Brain microvascular endothelial cell (primary cell): ENCODE results near the gene CES2.
A peak's percentile ranks its signal among the peaks of the same experiment; 100 is the strongest.
"Not testable (repeated sequence)": the region's sequence is repeated elsewhere in the genome, so short reads cannot be mapped to it uniquely, and the experiment has no call there.

Experiments
- DNase-seq: peaks from one replicate; pipeline ENCODE4 v3.0.0-alpha.2; 2020
- H3K27ac ChIP-seq: fragments of 250-450 bp; sonication (Bioruptor Pico); 2 replicates; pipeline ENCODE4 v1.5.1; 2020; ENCODE audit warnings: mild to moderate bottlenecking, moderate library complexity
- H3K27me3 ChIP-seq: fragments of 250-450 bp; sonication (Bioruptor Pico); replicated peaks from 2 replicates; pipeline ENCODE4 v1.5.1; 2020; ENCODE audit warnings: mild to moderate bottlenecking
- H3K36me3 ChIP-seq: fragments of 250-450 bp; sonication (Bioruptor Pico); replicated peaks from 2 replicates; pipeline ENCODE4 v1.5.1; 2020; ENCODE audit warnings: mild to moderate bottlenecking
- H3K4me3 ChIP-seq: 2 replicates; pipeline ENCODE4 v1.5.1; 2011; ENCODE audit warnings: low read depth, mild to moderate bottlenecking, control low read depth, low read length, moderate library complexity
- in situ Hi-C: cut with HindIII; loops from 2 replicates; pipeline ENCODE4 v1.10.0; 2017; ENCODE audit warnings: low sequenced_read_pairs, low pct_ligation_motif_present
- TF ChIP-seq, protein P1 (sequence below): IDR thresholded peaks from 2 replicates; pipeline ENCODE4 v1.5.1; 2011; ENCODE audit warnings: low read depth, mild to moderate bottlenecking, moderate library complexity, low read length, control low read depth, inconsistent platforms; ENCODE audit errors: missing control alignments

CES2 gene

DNA sequence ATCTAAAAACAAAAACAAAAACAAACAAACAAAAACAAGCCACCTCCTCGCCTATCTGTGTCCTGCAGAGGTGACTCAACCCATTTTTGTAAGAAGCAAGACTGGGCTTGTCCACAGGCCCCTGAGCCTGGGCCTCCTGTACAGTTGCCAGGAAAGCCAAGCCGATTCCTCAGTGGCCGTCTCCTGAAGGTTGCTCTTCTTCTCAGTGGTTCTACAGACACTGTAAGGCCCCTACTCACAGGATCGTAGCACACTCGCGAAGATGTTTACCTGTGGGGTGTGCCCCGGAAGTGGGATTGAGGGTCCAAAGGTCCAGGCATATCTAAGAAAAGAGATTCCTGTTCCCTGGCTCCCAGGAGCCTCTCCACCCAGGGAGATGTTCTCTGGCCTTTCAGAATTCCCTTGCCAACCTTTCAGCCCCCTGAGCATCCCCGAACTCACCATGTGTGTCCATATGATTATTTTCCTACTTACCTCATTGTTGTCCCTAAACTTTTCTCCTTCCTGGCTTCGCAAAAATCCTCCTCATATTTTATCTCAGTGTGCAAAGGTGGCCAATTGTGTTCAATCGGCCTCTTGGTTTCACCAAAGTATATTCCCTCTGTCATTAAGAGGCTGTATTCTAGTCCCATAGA, 18.3 kb downstream of the CES2 start:
- Histone ChIP-seq H3K27me3 (peaks cover 4% of the 10 kb centered on the region), H3K27ac (no peak overlapping the region), H3K36me3 (no peaks in the 10 kb centered on the region), H3K4me3 (no peak overlapping the region)
- no peak for DNase-seq
- TF ChIP-seq, protein P1, sequence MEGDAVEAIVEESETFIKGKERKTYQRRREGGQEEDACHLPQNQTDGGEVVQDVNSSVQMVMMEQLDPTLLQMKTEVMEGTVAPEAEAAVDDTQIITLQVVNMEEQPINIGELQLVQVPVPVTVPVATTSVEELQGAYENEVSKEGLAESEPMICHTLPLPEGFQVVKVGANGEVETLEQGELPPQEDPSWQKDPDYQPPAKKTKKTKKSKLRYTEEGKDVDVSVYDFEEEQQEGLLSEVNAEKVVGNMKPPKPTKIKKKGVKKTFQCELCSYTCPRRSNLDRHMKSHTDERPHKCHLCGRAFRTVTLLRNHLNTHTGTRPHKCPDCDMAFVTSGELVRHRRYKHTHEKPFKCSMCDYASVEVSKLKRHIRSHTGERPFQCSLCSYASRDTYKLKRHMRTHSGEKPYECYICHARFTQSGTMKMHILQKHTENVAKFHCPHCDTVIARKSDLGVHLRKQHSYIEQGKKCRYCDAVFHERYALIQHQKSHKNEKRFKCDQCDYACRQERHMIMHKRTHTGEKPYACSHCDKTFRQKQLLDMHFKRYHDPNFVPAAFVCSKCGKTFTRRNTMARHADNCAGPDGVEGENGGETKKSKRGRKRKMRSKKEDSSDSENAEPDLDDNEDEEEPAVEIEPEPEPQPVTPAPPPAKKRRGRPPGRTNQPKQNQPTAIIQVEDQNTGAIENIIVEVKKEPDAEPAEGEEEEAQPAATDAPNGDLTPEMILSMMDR = no peak
- in situ Hi-C loops = no loop called here

DNA sequence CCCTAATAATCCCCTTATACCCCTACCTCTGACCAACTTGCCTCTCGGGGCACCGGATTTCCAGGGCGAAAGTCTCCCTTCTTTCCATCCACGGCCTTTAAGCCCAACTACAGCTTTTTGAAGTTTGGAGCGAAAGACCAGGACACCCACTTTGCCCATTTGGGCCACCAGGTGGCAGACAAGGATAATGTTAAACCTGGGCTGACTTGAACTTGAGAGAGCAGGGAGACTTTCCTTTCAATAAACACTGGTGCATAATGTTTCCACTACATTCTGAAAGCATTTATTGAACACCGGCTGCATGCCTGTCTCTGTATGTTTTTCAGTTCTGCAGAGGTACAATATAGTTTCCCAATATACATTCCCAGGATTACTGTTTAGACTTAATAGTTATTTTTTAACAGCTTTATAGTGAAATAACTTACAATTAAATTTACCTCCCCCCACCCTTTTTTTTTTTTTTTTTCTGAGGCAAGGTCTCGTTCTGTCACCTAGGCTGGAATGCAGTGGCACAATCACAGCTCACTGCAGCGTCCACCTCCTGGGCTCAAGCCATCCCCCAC, 18.9 kb downstream of the CES2 start:
- peak; percentile 69 for DNase-seq
- in situ Hi-C loops = no loop called here
- H3K36me3 ChIP-seq = no peaks in the 10 kb centered on the region
- no peak overlapping the region for H3K4me3 ChIP-seq
- TF ChIP-seq, protein P1 = peak; percentile 90
- H3K27ac ChIP-seq = no peak overlapping the region
- H3K27me3 ChIP-seq = peaks cover 2% of the 10 kb centered on the region

DNA sequence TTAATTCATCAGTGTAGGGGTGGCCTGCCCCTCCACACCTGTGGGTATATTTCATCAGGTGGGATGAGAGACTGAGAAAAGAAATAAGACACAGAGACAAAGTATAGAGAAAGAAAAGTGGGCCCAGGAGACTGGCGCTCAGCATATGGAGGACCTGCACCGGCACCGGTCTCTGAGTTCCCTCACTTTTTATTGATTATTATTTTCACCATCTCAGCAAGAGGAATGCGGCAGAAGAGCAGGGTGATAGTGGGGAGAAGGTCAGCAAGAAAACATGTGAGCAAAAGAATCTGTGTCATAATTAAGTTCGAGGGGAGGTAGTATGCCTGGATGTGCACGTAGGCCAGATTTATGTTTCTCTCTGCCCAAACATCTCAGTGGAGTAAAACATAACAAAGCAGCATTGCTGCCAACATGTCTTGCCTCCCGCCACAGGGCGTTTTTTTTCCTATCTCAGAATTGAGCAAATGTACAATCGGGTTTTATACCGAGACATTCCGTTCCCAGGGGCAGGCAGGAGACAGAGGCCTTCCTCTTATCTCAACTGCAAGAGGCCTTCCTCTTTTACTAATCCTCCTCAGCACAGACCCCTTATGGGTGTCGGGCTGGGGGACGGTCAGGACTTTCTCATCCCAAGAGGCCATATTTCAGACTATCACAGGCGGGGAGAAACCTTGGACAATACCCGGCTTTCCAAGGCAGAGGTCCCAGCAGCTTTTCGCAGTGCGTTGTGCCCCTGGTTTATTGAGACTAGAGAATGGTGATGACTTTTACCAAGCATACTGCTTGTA, 20.2 kb downstream of the CES2 start:
- in situ Hi-C loops, H3K27me3 ChIP-seq, H3K4me3 ChIP-seq, H3K27ac ChIP-seq, H3K36me3 ChIP-seq, DNase-seq: not testable (repeated sequence)

DNA sequence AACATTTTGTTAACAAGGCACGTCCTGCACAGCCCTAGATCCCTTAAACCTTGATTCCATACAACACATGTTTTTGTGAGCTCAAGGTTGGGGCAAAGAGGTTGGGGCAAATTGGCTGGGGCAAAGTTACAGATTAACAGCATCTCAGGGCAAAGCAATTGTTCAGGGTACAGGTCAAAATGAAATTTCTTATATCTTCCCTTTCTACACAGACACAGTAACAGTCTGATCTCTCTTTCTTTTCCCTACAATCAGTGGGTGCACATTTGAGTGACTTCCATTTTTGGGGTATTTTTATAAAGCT, 20.8 kb downstream of the CES2 start:
- H3K36me3 ChIP-seq, H3K27ac ChIP-seq, H3K27me3 ChIP-seq, DNase-seq, in situ Hi-C loops, H3K4me3 ChIP-seq: not testable (repeated sequence)

DNA sequence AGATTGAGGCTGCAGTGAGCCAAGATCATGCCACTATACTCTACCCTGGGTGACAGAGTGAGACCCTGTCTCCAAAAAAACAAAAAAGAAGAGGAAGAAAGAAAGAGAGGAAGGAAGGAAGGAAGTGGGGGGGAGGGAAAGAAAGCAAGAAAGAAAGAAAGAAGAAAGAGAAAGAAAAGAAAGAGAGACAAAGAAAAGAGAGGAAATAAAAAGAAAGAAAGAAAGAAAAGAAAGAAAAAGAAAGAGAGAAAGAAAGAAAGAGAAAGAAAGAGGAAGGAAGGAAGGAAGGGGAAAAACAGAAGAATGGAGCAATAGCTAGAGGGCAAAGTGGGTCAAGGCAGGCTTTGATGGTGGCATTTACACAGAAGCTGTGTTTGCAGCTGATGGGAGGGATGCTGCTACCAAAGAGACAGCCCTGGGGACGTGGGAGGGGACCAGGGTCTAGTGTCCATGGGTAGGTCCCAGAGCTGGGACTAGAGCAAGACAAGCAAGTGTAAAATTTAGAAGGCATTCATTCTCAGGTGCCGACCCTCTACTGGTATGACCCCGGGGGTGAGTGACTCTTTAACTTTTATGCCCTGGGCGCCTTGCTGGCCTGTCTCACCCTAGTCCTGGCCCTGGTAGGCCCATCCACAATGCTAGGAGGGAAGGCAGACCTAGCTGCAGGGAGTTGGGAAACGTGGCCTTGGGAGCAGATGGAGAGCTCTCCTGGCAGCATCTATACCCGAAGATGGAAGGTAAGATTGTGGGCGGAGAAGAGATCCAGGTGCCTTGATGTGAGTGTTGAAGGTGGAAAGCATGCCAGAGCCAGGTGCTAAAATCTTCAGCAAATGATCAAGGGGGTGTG, 23.8 kb downstream of the CES2 start:
- H3K36me3 ChIP-seq = no peaks in the 10 kb centered on the region
- DNase-seq = no peak
- no peaks in the 10 kb centered on the region for H3K27me3 ChIP-seq
- no peak overlapping the region for H3K27ac ChIP-seq
- in situ Hi-C loops = no loop called here
- H3K4me3 ChIP-seq = no peak overlapping the region
- TF ChIP-seq, protein P1 = no peak

DNA sequence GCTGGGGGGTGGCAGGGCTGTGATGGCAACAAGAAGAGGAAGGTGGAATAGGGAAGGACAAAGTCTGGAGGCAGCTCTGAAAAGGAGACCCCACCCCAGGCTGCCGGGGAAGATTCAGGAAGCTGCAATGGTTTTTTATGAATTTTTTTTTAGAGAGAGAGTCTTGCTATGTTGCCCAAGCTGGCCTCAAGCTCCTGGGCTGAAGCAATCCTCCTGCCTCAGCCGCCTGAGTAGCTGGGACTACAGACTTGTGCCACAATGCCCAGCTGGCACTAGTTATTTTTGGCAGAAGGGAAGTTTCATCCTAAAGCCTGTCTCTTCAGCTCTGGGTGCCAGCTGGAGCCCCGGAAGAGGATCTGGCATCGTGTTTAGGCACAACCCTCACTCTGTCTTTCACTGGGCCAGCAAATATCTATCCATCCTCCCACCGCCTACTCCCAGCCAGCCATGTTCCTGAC, 24.4 kb downstream of the CES2 start:
- no peak for DNase-seq
- no peaks in the 10 kb centered on the region for H3K27me3 ChIP-seq
- no peak overlapping the region for H3K4me3 ChIP-seq
- no peak overlapping the region for H3K27ac ChIP-seq
- H3K36me3 ChIP-seq = no peaks in the 10 kb centered on the region
- in situ Hi-C loops = no loop called here
- TF ChIP-seq, protein P1 = no peak
